Measurements from ENCODE around the gene UCHL1.

The UCHL1 gene

DNA sequence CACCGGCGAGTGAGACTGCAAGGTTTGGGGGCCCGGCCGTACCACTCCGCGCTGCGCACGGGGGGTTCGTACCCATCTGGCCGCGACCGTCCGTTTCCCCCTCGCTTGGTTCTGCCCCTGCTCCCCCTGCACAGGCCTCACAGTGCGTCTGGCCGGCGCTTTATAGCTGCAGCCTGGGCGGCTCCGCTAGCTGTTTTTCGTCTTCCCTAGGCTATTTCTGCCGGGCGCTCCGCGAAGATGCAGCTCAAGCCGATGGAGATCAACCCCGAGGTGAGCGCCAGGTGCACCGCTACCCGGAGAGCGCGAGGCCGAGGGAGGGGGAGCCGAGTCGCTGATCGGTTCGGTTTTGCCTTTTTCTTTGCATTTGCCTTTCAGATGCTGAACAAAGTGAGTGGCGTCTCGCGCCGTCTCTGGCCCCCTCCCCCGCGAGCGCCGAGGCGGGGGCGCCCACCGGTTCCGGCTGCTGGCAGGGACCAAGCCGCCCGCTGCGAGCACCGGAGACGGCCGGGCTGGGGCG, at the start of gene UCHL1:
TSS of gene UCHL1 (plus strand) at position 189 of the 517 bp plus-strand sequence. CDS start at position 238, 49 bp downstream.
- peak; percentile 95 for DNase-seq

- no peak for DNase-seq
Observed at GRCh38 chr4:41207291-41207831, 49.4 kb upstream of the UCHL1 start.

DNA sequence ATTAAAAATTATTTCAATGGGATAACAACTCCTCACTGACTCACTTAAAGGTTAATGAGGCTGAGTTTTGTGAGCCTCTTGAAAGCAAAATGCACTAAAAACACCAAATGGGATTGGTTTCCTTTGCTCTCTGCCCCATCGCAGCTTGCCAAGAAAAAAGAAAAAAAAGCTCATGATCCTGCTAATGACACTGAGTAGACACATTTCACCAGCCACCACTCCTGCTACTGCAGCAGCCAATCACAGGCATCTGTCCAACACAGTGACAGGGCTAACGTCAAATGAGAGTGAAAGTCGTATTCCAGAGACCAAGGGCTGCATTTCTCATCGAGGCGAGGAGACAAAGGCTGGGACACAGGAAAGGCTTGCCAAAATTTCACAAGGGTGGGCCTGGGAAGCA, 47.5 kb upstream of the UCHL1 start:
- no peak for DNase-seq

DNA sequence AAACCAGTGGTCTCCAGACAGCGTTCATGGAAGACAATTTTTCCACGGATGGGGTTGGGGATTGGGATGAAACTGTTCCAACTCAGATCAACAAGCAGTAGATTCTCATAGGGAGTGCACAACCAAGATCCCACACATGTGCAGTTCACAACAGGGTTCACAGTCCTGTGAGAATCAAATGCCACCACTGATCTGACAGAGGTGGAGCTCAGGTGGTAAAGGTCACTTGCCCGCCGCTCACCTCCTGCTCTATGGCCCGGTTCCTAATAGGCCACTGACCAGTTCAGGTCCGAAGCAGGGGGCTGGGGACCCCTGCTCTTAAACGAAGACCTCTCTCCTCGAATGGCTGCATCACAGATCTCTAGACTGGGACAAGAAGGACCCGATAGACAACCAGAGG, 46.8 kb upstream of the UCHL1 start:
- no peak for DNase-seq

DNA sequence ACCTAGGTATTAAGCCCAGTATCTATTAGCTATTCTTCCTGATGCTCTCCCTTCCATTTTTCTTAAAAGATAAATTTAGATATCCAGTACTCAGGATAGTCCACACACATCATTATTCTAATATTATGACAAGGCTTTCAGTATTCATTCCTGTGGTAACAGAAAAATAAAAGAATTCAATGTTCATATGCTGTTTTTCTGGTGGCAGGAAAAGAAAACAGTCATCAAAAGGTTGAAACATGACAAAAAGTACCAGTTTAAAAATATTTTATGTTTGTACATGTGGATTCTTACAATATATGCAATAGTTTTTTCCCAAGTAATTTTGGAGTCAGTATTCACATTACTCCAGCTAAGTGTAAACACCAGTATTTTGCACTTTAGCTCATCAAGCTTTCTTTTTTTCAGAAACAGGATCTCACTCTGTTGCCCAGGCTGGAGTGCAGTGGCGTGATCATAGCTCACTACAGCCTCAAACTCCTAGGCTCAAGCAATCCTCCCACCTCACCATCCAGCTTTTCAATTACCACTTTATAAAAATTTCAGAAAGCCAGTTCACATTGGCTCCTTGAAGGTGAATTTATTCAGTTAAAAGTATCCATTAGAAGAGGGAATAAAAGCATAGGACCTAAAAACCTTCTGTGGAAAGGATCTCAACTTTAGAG, 44.6 kb upstream of the UCHL1 start:
- no peak for DNase-seq

GRCh38 chr4:41212616-41213203, 44.0 kb upstream of the UCHL1 start:
- peak; percentile 8 for DNase-seq

DNA sequence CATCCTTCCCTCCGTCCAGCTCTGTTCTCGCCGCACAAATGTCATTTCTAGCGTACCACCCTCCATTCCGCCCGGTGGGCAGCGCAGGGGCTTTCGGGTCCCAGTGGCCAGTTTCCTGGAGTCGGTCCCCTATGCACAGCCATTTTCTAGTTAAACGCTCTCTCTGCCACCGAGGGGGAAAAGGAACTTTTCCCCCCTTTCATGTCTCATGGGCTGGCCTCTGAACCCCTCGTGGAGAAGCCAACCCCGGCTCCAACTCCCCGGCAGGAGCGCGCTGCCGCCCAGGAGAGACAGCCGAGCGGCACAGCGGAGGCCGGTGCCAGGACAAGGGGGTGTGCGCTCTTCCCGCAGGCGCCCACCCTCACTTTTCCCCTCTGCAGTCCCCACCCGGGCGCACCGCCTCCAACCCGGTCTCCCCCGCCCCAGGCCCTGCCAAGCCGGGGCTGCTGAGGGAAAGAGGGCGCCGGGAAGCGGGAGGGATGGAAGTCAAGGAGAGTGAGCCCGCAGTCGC, 43.0 kb upstream of the UCHL1 start:
- DNase-seq = no peak

DNA sequence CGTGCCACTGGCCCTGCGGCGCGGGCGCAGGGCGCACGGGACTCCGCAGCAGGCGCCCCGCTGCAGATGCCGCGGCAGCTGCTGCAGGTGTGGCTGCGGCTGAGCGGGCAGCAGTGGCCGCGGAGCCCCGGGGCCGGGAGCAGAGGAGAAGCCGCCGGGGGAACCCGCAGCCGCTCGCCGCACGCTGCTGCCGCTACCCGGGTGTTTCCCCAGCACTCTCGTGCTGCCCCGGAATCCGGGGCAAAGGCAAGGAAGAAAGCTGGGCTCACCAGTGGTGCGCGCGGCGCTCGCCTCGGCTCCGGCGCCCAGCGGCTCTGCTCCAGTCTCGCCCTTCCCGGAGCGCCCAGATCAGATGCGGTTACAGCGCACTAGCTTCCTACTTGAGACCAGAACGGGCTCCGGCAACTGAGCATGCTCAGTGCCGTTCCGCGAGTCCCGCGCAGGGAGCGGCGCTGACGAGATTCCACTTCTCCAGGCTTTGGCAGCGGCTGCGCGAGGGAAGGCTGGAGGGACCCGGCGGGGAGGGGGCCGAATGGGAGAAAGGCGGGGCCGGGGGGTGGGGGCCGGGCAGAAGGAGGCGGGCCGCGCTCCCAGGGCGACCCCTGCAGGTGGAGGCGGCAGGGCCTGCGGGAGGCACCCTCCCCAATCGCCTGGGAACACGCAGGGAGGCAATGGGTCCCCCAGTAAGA, 42.4 kb upstream of the UCHL1 start, which contains the start of gene APBB2:
TSS of gene APBB2 (minus strand) at position 407 of the 689 bp plus-strand sequence. CDS start 181,288 bp downstream, outside the sequence.
- DNase-seq = peak; percentile 96

DNA sequence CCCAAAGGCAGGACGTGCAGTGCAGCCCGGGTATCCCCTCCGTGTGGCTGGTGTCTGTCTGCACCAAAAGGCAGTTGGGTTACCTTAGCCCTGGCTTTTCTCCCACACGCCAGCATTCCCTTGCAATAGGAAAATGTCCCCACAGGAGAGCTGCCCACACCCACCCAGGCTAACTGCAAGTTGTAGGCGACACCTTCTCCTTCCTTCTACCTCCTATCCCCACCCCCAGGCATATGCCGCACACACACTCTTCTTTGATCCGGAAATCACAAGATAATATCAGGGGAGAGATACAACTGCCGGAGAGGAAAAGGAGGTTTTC, 41.9 kb upstream of the UCHL1 start:
- DNase-seq = no peak

DNA sequence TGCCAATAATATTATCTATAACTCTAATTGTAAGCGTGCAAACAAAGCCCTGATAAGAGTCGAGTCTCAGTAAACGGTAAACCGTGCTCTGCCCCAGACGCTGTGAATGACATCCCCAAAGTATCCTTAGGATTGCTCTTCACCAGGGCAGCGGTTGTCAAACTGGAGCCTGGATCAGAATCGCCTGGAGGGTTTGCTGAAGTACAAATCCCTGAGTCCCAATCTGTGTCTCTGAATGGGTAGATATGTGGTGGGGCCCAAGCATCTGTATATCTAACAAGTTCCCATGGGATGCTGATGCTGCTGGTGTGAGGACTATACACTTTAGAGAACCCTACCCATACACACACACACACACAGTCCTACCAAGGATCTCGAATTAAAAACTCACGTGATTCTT, 41.6 kb upstream of the UCHL1 start:
- no peak for DNase-seq

GRCh38 chr4:41215969-41216293, 40.8 kb upstream of the UCHL1 start:
- no peak for DNase-seq

DNA sequence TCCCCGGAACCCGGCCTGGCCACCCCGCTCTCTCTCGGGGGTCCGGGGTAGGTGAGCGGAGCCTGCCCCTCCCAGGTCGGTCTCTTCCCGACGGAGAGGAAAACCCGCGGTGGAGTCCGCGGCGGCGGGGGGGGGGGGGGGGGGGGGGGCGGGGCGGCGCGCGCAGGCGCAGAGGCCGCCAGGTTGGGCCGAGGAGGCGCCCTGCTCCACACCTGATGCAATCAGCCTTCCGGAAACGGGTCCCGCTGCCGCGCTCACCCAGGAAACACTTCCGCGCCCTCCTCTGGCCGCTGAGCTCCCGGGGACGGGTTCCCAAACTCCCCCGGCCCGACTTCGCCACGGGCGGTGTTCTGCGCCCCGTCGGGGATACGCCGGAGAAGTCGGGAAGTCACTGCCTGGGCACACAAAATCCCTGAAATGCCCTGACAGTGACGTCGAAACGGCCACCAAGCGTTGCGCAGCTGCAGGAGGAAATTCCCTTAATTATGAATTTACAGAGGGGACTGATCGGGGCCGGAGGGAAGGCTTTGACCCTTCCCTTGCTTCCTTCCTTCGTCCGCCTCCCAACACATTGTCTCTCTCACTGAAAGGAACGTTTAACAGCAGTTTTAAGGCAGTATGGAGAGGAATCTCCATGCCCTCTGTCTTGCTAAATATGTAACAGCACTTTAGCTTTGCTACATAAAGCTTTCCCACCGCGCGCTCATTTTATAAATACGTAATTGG, 40.3 kb upstream of the UCHL1 start:
- peak; percentile 85 for DNase-seq

- DNase-seq = no peak
Observed at GRCh38 chr4:41217020-41217333, 39.8 kb upstream of the UCHL1 start.

DNA sequence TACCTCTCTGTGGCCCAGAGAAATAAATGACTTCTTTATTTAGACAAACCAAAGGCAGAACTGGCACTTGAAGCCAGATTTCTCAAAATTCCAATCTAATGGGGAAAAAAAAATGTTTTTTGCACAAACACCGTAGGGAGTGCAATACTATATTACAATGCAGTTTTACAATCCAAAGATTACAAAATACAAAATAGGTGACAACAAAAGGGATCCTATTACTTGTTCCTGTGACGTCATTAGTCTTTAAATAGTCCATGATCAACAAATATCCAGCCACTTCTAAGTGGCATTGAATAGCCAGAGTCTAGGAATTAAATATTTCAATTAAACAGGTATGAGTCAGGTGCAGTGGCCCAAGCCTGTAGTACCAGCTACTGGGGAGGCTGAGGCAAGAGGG, 39.4 kb upstream of the UCHL1 start:
- DNase-seq = no peak

DNA sequence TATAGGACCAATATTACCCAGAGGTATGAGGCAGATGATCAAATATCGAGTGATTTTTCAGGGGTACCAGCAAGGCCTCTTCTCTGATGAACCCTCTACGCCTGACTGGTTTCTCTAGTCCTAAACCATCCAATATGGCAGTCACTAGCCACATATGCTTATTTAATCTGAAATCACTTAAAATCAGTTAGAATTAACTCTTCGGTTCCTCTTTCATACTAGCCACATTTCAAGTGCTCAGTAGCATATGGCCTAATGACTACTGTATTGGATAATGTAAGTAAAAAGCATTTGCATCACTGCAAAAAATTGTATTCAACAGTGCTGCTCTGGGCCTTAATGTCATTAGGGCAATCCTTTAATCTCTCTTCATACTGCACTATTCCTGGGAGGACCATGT, 38.0 kb upstream of the UCHL1 start:
- no peak for DNase-seq

GRCh38 chr4:41219421-41219950, 37.2 kb upstream of the UCHL1 start:
- no peak for DNase-seq

GRCh38 chr4:41221850-41222645, 34.7 kb upstream of the UCHL1 start:
- DNase-seq = no peak

GRCh38 chr4:41227902-41228301, 28.8 kb upstream of the UCHL1 start:
- no peak for DNase-seq

- no peak for DNase-seq
Observed at GRCh38 chr4:41232406-41232805, 24.3 kb upstream of the UCHL1 start.

- no peak for DNase-seq
Observed at GRCh38 chr4:41232856-41233255, 23.9 kb upstream of the UCHL1 start.

- DNase-seq = no peak
Observed at GRCh38 chr4:41236032-41236431, 20.7 kb upstream of the UCHL1 start.

DNA sequence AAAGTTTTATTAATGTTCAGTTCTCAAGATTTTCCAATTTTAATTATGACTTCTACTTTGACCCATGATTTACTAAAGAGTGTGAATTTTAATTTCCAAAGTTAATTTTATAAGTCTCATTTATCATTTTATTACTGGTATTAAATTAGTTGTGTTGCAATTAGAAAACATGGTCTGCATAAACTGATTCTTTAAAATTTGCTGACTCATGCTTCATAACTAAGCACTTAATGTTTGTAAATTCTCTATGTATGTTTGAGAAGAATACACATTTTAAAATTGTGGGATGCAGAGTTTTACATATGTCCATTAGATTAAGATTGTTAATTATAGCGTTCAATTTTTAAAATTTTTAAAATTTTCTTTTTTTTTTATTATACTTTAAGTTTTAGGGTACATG, 20.2 kb upstream of the UCHL1 start:
- no peak for DNase-seq

All from NCI-H1436 (cell line).